Measurements from ENCODE around the gene ECT2L.

ECT2L gene

GRCh38 chr6:138803331-138803730 lies 7.4 kb downstream of the ECT2L start:
- in situ Hi-C loops (cut with MboI; ENCODE audit: low pct_unique_long_range_greater_than_20kb, low sequenced_read_pairs, unreplicated experiment), result loop anchor here (25.0 kb wide), 1 partner anchor 559 kb away; the partner anchor contains the start of gene CITED2
- TF ChIP-seq CTCF (IDR thresholded peaks at IDR 0.05; ENCODE audit: extremely low read depth, insufficient read depth, missing control alignments), result no peak
- DNase-seq (ENCODE audit: low spot score), result no peak

DNA sequence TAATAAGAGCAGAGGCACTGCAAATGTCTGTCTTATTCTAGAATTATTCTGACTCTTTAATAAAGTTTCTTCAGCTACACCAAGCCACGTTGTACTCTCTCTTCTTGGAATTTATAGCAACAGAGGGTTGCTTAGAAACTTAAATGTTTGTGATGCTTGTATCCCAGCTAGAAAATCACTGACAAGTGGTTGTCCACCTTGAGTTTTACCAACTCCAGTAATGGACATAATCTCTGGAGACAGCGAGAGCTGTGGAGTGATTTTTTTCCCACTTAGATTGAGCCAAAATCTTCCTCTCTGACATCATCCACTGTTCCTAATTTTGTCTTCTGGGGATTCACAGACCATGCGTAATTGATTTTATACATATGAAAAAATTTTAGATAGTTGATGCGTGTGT lies 8.0 kb downstream of the ECT2L start:
- TF ChIP-seq CTCF (IDR thresholded peaks at IDR 0.05; ENCODE audit: extremely low read depth, insufficient read depth, missing control alignments), result no peak
- in situ Hi-C loops (cut with MboI; ENCODE audit: low pct_unique_long_range_greater_than_20kb, low sequenced_read_pairs, unreplicated experiment), result loop anchor here (25.0 kb wide), 1 partner anchor 558 kb away; the partner anchor contains the start of gene CITED2
- no peak for DNase-seq (ENCODE audit: low spot score)

DNA sequence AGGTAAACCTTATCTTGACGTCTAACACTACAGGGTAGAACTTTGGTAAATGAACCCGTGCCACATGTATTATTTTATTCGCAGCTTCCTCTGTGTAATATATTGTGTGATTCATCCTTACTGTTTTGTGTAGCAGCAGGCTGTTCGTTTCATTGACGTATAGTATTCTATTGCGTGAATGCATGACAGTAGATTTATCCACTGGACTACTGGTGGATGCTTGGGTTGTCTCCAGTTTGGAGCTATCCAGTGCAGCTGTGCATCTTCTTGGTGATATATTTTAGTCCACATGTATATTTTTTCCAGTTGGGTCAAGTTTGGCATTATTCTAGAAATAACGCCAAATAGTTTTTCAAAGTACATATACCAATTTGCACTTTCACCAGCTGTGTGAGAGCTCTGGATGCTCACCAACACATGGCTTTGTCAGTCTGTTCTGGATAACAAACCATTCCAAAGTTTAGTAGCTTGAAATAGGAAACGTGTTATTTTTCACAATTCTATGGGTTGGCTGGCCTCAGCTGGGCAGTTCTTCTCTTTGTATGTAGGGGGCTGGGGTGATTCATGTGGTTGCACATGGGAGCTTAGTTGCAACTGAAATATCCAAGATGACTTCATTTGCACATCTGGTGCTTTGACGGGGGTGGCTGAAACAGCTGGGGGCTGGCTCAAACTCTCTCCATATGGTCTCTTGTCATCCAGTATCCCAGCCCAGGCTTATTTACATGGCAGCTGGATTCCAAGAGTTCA lies 9.3 kb downstream of the ECT2L start:
- TF ChIP-seq CTCF (IDR thresholded peaks at IDR 0.05; ENCODE audit: extremely low read depth, insufficient read depth, missing control alignments), result no peak
- in situ Hi-C loops (cut with MboI; ENCODE audit: low pct_unique_long_range_greater_than_20kb, low sequenced_read_pairs, unreplicated experiment), result loop anchor here (25.0 kb wide), 1 partner anchor 557 kb away; the partner anchor contains the start of gene CITED2
- no peak for DNase-seq (ENCODE audit: low spot score)

DNA sequence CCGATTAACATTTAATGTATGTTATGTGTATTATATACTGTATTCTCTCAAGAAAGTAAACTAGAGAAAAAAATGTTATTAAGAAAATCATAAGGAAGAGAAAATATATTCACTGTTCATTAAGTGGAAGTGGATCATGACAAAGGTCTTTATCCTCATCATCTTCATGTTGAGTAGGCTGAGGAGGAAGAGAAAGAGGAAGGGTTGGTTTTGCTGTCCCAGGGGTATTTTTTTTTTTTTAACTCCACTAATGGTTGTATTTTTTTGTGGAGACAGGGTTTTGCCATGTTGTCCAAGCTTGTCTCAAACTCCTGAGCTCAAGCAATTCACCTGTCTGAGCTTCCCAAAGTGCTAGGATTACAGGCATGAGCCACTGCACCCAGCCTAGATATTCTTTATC lies 11.0 kb downstream of the ECT2L start:
- TF ChIP-seq CTCF (IDR thresholded peaks at IDR 0.05; ENCODE audit: extremely low read depth, insufficient read depth, missing control alignments), result no peak
- in situ Hi-C loops (cut with MboI; ENCODE audit: low pct_unique_long_range_greater_than_20kb, low sequenced_read_pairs, unreplicated experiment), result loop anchor here (25.0 kb wide), 1 partner anchor 555 kb away; the partner anchor contains the start of gene CITED2
- no peak for DNase-seq (ENCODE audit: low spot score)

GRCh38 chr6:138809677-138810076 lies 13.8 kb downstream of the ECT2L start:
- no peak for TF ChIP-seq CTCF (IDR thresholded peaks at IDR 0.05; ENCODE audit: extremely low read depth, insufficient read depth, missing control alignments)
- no peak for DNase-seq (ENCODE audit: low spot score)
- in situ Hi-C loops (cut with MboI; ENCODE audit: low pct_unique_long_range_greater_than_20kb, low sequenced_read_pairs, unreplicated experiment), result loop anchor here (10.0 to 25.0 kb wide), 2 partner anchors 305 to 553 kb away; partner anchors contain the start of gene CITED2

DNA sequence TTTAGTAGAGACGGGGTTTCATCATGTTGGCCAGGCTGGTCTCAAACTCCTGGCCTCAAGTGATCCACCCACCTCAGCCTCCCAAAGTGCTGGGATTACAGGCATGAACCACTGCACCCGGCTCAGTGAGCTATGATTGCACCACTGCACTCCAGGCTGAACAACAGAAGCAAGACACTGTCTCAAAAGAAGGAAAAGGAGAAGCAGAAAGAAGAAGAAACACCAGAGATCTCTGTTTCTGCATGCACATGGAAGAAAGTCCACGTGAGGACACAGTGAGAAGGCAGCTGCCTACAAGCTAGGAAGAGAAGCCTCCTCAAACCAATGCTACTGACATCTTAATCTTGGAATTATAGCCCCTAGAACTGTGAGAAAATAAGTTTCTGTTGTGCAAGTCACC lies 16.0 kb downstream of the ECT2L start:
- in situ Hi-C loops (cut with MboI; ENCODE audit: low pct_unique_long_range_greater_than_20kb, low sequenced_read_pairs, unreplicated experiment), result loop anchor here (10.0 to 25.0 kb wide), 2 partner anchors 303 to 550 kb away; partner anchors contain the start of gene CITED2
- no peak for DNase-seq (ENCODE audit: low spot score)
- no peak for TF ChIP-seq CTCF (IDR thresholded peaks at IDR 0.05; ENCODE audit: extremely low read depth, insufficient read depth, missing control alignments)
